ENCODE measurements around the gene ACSM3. TPM values are rescaled to one million over a fixed set of nuclear protein-coding genes. Genes with fewer than 3 reads are reported as not detected.
A peak's percentile ranks its signal among the peaks of the same experiment; 100 is the strongest.

Gene ACSM3
- total and polyA plus RNA-seq, 9 of the 15 experiments (the other 6 are each of a cell fraction or from before 2014, with no cell fraction given): 112 to 420 (median 182) TPM

DNA sequence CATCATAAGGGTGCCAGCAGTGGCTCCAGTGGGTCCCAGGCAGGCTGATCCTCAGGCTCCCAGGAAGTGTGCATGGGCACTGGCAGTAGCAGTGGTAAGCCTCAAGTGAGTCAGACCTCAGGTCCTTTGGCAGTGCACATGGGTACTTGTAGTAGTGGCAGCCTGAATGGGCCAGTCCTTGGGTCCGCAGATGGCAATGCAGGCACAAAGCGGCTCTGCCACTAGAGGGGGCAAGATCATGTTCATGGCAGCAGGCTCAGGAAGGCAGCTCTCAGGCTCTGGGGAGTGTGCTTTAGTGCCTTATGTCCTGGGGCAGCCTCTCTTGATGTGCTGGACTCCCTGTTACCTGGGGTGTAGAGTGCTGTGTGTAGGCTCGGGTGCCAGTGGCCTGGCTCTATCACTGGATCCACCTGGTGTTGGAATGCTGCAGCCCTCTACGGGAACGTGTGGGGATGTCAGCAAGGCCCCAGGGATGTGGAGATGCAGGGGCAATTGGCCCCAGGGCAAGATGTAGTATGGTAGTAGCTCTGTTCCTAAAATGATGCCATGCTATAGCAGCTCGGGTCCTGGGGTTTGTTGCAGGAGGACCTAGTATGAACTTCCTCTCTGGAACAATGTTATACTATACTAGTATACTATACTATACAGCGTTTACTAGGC, 11.0 kb downstream of the ACSM3 start (continued):
- no peak for TF ChIP-seq HNRNPH1 (optimal IDR thresholded peaks at IDR 0.05; ENCODE audit: low read depth, low read length)
- TF ChIP-seq IRF2 (CRISPR knock-in tag; IDR thresholded peaks at IDR 0.05): no peak
- TF ChIP-seq, protein P1, sequence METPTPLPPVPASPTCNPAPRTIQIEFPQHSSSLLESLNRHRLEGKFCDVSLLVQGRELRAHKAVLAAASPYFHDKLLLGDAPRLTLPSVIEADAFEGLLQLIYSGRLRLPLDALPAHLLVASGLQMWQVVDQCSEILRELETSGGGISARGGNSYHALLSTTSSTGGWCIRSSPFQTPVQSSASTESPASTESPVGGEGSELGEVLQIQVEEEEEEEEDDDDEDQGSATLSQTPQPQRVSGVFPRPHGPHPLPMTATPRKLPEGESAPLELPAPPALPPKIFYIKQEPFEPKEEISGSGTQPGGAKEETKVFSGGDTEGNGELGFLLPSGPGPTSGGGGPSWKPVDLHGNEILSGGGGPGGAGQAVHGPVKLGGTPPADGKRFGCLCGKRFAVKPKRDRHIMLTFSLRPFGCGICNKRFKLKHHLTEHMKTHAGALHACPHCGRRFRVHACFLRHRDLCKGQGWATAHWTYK (CRISPR knock-in tag; IDR thresholded peaks at IDR 0.05): no peak
- no peak for TF ChIP-seq DPF2 (IDR thresholded peaks at IDR 0.05)
- TF ChIP-seq, protein P2, sequence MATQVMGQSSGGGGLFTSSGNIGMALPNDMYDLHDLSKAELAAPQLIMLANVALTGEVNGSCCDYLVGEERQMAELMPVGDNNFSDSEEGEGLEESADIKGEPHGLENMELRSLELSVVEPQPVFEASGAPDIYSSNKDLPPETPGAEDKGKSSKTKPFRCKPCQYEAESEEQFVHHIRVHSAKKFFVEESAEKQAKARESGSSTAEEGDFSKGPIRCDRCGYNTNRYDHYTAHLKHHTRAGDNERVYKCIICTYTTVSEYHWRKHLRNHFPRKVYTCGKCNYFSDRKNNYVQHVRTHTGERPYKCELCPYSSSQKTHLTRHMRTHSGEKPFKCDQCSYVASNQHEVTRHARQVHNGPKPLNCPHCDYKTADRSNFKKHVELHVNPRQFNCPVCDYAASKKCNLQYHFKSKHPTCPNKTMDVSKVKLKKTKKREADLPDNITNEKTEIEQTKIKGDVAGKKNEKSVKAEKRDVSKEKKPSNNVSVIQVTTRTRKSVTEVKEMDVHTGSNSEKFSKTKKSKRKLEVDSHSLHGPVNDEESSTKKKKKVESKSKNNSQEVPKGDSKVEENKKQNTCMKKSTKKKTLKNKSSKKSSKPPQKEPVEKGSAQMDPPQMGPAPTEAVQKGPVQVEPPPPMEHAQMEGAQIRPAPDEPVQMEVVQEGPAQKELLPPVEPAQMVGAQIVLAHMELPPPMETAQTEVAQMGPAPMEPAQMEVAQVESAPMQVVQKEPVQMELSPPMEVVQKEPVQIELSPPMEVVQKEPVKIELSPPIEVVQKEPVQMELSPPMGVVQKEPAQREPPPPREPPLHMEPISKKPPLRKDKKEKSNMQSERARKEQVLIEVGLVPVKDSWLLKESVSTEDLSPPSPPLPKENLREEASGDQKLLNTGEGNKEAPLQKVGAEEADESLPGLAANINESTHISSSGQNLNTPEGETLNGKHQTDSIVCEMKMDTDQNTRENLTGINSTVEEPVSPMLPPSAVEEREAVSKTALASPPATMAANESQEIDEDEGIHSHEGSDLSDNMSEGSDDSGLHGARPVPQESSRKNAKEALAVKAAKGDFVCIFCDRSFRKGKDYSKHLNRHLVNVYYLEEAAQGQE (IDR thresholded peaks at IDR 0.05; ENCODE audit: borderline replicate concordance): peak; percentile 15; the same call in 1 of the 2 replicates
- TF ChIP-seq, protein P2 (CRISPR knock-in tag; IDR thresholded peaks at IDR 0.05; ENCODE audit: low read depth): no peak

Measured in K562 (cell line).